ENCODE measurements around the gene ISLR2.
"Not testable (repeated sequence)": the region's sequence is repeated elsewhere in the genome, so short reads cannot be mapped to it uniquely, and the experiment has no call there.

ISLR2 gene

GRCh38 chr15:74158855-74159650 lies 28.7 kb downstream of the ISLR2 start:
- no peak for DNase-seq

GRCh38 chr15:74159773-74160172 lies 29.4 kb downstream of the ISLR2 start:
- no peak for DNase-seq

DNA sequence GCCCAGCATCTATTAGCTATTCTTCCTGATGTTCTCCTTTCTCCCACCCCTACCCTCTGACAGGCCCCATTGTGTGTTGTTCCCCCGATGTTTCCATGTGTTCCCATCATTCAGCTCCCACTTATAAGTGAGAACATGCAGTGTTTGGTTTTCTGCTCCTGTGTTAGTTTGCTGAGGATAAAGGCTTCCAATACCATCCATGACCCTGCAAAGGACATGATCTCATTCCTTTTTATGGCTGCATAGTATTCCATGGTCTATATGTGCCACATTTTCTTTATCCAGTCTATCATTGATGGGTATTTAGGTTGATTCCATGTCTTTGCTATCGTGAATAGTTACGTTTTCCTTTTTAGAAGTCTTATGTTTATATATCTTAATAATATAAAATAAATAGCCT lies 30.0 kb downstream of the ISLR2 start:
- DNase-seq = not testable (repeated sequence)

DNA sequence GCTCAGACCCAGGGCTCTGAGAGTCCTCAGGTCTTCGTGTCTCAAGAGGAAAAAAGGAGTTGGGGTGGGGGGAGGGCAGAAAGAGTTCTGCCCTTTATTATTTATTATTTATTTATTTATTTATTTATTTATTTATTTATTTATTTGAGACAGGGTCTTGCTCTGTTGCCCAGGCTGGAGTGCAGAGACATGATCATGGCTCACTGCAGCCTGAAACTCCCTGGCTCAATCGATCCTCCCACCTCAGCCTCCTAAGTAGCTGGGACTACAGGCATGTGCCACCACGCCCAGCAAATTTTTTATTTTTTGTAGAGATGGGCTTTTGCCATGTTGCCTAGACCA lies 31.8 kb downstream of the ISLR2 start:
- not testable (repeated sequence) for DNase-seq

DNA sequence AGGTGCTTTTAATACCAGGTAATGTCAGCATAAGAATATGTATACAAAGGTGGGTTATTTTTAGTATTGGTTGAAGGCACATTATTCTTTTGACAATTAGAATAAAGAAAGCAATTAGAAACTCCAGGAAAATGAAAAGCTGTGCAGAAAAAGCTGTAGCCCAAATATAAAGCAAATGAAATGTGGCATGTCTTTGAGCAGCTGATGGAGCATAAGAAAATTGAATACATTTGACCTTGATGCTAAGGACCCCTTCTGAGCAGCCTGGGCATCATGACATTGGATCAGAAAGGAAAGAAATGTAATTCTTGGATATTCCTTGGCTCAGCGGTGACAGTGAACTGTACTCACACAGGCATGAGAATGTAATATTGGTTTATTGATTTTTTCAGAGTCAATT lies 35.1 kb downstream of the ISLR2 start:
- DNase-seq = no peak

- no peak for DNase-seq
Measured at GRCh38 chr15:74167891-74168331, 37.5 kb downstream of the ISLR2 start.

DNA sequence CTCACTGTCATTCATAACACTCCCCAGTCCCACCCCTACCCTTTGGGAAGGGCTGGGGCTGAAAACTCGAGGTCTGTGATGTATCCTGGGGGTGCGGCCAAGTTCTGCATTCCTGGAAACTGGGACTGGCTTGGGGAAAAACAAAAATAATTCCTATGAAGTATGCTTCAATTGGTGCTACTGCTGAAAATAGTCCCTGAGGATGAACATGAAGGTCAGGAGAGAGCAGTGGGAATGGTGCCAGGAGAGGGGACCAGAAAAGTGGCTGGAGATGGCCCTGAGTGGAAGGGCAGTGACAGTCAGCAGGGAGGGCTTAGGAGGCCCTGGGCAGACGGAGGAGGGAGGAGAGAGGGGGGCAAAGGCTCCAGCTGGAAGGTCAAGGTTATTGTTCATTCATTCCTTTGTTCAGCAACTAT lies 38.3 kb downstream of the ISLR2 start:
- DNase-seq = peak; percentile 79

GRCh38 chr15:74170071-74170844 lies 39.9 kb downstream of the ISLR2 start:
- DNase-seq = peak; percentile 41

DNA sequence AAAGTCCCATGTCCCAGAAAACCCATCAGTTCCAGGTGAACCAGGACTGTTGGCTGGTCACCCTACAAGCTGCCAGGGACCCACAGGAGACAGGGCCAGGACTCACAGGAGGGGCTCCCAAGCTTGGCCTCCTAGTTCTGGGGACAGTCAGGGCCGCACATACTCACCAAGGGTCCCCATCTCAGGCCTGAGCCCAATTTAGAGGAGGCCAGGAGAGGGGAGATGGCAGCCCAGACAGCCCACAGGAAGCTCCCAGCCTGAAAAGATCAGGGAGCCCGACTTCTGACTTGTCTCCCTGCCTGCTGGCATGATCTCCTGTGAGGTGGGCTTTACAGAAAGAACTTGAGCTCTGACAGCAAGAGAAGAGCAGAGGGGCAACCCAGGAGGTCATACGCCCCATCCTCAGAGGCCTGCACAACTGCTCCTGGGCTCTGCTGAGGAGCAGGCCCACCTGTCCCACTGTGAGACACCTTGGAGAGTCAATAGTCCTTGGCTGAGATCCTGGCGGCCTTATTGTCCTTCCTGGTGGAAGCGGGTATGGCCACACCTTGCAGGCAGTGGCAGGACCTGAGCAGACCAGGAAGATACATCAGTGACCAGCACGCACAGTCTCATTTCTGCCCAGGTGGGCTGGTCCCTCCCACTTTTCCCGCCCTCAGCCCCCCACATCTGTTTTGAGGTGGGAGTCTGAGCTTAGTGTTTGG lies 40.6 kb downstream of the ISLR2 start:
- no peak for DNase-seq

GRCh38 chr15:74171965-74172541 lies 41.7 kb downstream of the ISLR2 start:
- DNase-seq = no peak

DNA sequence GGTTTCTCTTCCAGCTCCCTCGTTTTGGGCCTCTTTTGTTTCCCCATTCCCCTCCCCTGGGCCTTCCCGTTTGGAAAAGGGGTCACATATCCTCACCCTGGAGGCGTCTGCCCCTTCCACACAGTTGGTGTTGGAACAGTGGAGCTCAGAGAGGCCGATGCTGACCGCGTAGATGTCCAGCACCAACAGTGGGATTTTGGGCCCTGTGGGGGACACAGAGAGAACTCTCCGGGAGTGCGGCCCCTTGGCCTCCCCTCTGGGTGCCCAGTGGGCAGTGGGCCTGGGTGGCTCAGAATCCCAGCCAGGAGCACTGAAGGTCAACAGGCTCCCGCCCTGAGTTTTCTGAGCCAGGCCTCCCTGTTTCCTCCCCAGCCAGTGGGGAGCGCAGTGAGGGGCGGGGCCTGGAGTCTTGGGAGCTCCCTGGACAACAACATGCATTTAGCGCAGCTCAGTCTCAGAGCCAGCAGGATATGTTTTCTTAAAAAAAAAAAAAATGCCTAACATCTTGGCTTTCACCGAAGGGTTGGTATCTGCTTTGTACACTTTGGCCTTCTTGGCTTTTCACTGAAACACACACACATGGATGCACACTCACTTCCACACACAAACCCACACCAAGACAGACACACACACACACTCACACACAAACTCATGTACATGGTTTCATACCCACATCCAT lies 42.5 kb downstream of the ISLR2 start:
- DNase-seq = peak; percentile 86

GRCh38 chr15:74173380-74174218 lies 43.2 kb downstream of the ISLR2 start, which contains the start of gene ISLR:
Gene ISLR, plus strand, starts transcription at chr15:74173710. Its CDS starts 1,149 bp downstream, at chr15:74174859.
- DNase-seq = peak; percentile 78

GRCh38 chr15:74174219-74174957 lies 44.0 kb downstream of the ISLR2 start:
- DNase-seq = peak; percentile 95

GRCh38 chr15:74174958-74175253 lies 44.5 kb downstream of the ISLR2 start:
- peak; percentile 31 for DNase-seq

GRCh38 chr15:74175271-74176191 lies 45.1 kb downstream of the ISLR2 start:
- no peak for DNase-seq

- no peak for DNase-seq
Measured at GRCh38 chr15:74176262-74177214, 46.2 kb downstream of the ISLR2 start.

GRCh38 chr15:74178326-74179100 lies 48.1 kb downstream of the ISLR2 start:
- DNase-seq = no peak

Measured in femur (tissue), 1 donor.